Activated T-helper 1 cell treated with Interleukin-2 at 50 U/mL for 16 hours (primary cell): ENCODE data around the gene COQ2.
"Not testable (repeated sequence)": the region's sequence is repeated elsewhere in the genome, so short reads cannot be mapped to it uniquely, and the experiment has no call there.

Experiments
- DNase-seq: peaks from one replicate; pipeline ENCODE4 v3.0.0-alpha.2; 2020; ENCODE audit warnings: low read depth

The COQ2 gene

GRCh38 chr4:83283181-83283580 lies 1.4 kb downstream of the COQ2 start:
- no peak for DNase-seq

- DNase-seq, result no peak
Measured at GRCh38 chr4:83282049-83282535, 2.5 kb downstream of the COQ2 start.

DNA sequence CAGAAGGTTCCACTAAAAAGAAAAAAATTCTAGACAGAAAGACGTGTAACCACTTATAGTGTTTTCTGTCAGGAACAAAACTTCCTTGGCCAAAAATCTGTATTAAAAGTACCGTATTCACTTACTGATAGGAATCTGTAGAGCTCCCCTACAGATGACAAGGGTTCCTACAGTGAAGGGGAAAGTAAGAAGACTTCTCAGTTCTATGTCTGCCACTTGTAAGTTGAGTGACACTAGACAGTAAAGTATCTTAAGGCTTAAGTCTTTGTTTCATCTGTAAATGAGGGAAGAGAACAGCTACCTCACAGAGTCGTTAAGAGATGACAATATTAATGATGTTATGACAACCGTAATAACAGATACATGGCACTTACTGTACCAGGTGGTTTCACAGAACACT lies 3.3 kb downstream of the COQ2 start:
- DNase-seq, result no peak

- no peak for DNase-seq
Measured at GRCh38 chr4:83276299-83277040, 8.1 kb downstream of the COQ2 start.

DNA sequence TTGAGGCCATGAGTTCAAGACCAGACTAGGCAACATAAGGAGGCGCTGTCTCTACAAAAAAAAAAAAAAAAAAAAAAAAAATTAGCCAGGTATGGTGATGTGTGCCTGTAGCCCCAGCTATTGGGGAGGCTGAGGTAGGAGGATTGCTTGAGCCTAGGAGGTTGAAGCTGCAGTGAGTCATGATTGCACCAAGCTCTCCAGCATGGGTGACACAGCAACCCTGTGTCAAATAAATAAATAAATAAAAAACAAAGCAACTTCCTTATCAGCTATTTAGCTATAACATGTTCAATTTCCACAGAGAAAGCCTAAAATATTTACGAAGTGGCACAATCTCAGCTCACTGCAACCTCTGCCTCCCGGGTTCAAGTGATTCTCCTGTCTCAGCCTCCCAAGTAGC lies 10.7 kb downstream of the COQ2 start:
- DNase-seq, result not testable (repeated sequence)

DNA sequence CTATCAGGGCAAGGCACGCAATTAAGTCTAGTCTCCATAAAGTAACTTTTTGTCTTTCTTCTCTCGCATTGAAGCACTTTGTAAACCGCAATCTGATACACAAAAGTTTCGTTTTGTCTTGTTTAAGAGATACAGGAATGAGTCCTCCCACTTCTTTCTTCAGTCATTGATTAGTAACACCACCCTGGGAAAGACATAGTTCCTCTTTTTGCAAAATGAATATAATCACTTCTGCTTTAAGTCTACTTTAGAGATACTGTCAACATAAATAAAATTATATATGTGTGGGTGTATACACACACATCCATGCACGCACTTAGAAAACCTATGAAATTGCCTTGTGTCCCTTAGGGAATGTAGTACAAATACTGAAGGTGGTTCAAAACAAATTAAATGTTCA lies 11.7 kb downstream of the COQ2 start:
- no peak for DNase-seq

DNA sequence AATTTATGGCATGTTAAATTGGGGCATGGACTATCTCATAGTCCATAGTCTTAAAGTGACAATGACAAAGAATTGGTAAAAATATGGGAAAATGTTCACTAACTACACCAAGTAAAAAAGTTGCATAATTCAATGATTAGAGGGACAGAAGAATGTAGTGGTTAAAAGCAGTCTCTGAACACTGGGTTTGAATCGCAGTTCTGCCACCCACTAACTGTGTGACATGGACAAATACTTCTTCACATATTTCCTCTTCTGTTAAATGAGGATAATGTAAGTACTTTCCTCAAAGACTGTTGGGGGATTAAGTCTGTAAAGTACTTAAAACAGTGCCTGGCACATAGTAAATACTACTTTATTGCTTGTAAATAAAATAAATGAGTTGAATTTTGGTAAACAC lies 15.3 kb downstream of the COQ2 start:
- no peak for DNase-seq

- no peak for DNase-seq
Measured at GRCh38 chr4:83268491-83268890, 16.1 kb downstream of the COQ2 start.

DNA sequence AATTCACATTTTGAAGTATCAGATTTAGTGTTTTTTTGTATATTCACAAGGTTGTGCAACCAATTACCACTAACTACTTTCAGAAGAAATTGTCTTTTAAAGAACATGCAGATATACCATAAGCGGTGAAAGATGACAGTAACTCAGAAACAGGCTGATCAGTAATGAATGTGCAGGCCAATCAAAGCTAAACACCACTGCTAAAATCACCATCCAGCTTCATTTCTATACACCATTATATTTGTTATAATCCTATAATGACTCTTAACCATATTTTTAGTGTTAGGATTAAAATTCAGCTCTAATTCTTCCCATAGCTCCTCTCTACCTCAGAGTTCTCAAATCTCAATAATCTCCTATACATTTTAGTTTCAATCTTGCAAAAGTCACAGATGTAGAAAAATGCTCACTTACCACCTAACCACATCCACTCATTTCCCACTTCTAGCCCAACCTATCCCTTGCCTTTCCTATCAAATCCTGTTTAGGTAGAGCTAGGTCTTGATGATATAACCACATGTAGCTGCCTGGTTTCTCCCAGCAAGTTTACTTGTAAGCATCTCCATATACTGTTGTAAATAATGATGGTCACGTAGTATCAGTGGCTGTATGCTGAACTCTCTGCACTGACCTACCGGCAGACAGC lies 16.6 kb downstream of the COQ2 start:
- no peak for DNase-seq

DNA sequence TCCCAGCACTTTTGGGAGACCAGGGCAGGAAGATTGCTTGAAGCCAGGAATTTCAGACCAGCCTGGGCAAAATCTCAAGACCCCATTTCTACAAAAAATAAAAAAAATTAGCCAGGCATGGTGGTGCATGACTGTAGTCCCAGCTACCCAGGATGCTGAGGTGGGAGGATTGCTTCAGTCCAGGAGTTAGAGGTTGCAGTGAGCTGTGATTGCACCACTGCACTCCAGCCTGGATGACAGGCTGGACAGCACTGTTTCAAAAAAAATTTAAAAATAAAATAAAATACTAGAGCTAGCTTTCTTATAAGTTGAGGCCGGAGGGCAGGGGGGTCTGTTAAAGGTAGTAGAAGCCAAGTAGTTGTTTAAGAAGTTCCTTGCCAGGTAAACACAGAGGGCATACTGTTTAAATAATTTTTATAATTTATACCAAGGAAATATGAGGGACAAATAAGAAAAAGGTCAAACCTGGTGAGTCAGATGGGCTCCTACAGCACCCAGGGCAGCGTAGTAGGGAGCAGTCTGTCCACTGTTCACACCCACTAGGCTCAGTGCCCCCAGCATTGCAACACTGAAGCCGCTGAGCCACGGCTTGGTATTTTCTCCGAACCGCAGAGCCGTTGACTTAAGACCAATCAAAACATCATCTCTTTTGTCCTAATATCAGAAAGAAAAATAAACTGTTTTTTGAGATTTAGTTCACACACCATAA lies 17.3 kb downstream of the COQ2 start:
- no peak for DNase-seq

GRCh38 chr4:83266689-83267088 lies 17.9 kb downstream of the COQ2 start:
- DNase-seq, result no peak

DNA sequence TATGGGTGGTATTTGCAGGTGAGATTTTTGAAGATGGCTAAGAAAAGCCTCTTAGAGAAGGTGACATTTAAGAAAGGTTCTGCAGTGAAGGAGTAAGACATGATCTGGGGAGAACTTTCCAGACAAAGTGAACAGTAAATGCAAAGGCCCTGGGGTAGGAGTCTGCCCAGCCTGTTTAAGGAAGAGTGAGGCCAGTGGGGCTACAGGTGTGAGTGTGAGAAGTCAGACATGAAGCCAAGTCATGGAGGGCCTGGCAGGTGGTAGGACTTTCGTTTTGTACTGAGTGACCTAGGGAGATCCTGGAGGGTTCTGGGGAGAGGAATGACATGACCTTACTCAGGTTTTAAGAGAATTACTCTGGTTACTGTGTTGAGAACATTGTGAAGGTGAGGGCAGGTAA lies 21.5 kb downstream of the COQ2 start:
- no peak for DNase-seq

- DNase-seq, result no peak
Measured at GRCh38 chr4:83262682-83263081, 21.9 kb downstream of the COQ2 start.

DNA sequence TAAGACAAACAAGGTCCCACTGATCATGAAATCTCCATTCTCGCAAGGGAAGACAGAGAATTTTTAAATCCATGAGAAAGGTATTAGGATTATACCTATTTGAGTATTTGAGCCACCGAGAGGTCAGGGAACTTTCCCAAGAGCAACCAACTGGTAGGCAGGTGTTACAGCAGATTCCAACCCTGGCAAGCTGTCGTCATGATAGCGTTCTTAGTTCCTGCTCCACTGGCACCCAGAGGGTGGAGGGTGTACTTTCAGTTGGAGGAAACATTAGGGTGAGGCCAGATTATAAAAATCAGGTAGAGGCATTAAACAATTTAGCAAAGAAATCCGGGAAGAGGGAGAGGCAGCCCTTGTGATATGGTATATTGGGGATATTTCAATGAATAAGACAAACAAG lies 23.3 kb downstream of the COQ2 start:
- no peak for DNase-seq

GRCh38 chr4:83259586-83259985 lies 25.0 kb downstream of the COQ2 start:
- DNase-seq, result no peak

DNA sequence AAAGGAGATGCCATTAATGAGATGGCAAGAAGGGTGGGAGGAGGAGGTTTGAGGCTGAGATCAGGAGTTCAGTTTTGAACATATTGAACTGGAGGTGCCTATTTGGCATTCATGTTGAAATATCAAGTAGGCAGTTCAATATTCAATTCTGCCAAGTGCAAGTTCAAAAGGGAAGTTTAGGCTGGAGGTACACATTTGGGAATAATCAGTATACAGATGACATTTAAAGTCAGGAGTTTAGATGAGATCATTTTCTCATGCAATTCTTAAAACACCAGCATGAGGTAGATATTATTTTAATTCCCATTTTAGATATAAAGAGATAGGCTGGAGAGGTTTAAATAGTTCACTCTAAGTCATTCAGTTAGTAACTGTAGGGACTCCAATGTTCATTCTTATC lies 26.1 kb downstream of the COQ2 start:
- DNase-seq, result no peak

DNA sequence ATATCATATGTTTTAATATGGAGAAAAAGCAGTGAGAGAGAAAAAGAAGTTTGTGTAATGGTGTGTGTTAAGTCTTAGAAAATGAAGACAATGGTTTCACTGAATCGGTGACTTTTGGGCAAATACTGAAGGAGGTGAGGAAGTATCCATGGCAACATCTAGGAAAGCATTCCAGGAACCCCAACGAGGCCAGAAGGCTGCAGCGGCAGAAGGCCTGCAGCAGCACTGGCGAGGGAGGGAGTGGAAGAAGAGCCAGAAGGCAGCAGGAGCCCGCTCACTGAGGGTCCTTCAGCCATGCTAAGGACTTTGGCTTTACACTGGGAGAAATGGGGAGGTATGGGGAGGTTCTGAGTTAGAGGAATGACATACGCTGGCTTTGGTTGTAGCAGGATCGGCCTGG lies 26.8 kb downstream of the COQ2 start:
- DNase-seq, result no peak

DNA sequence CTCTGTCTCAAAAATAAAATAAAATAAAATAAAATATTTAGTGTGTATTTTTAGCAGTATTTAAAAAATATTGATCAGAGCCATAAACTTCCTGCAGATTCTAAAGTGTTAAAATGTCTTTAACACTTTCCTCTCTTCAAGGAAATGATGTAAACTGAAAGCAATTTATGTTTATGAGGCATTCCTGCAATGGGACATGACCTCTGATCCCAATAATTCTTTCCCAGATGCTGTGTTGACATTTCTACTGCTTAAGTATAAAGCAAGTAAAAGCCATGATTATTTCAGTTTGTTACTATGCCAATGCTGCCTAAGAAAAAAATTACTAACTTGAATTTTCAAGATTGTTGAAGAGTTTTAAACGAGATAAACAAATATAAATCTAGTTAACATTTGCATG lies 29.0 kb downstream of the COQ2 start:
- DNase-seq, result no peak

DNA sequence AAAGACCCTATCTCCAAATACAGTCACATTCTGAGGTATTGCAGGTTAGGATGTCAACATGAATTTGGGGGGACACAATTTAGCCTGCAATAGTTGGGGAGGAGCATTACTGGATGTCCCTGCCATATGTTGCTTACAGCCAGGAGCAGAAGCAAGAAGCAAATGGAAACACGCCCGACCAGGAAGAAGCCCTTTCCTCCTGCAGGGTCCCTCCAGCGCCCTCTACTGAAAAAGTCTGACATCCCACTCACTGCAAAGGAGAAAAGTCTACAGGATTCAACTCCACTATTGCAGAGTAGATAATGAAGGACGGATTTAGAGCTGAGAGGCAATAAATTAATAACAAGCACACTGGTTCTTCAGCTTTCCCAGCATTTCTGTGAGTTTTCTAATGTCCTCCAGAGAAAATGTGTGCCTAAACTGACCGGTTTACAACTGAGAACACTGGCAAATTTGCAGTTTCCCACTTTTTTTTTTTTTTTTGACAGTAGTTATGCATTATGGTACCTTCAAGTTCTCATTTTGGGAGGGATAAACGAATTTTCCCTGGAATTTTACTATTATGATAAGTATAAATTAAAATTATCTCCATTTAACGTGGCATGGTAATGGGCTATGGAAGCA lies 31.7 kb downstream of the COQ2 start:
- DNase-seq, result peak; percentile 55

DNA sequence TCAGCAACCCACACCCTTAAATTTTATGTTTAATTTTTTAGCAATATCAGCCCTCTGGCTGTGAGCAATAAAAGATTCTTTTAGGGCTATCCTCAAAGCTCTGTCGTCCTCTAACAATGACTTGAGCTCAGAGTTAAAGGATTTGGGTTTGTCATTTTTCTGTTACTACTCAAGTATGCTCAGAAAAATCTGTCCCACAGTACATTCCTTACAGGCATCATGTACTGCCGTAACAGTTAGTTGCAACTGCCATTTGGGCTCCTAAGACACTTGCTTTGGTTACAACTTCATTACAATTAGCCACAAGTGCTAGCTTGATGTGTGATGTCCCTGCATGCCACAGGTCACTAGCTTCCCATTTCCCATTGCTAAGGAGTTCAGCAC lies 33.2 kb downstream of the COQ2 start:
- no peak for DNase-seq

GRCh38 chr4:83250687-83251446 lies 33.7 kb downstream of the COQ2 start:
- no peak for DNase-seq

GRCh38 chr4:83248486-83248885 lies 36.1 kb downstream of the COQ2 start:
- no peak for DNase-seq
